Posterior cingulate gyrus (tissue), 11 donors: Measurements from ENCODE around the gene ZNF423.

Source experiments
- DNase-seq, 10 donors: peaks; one replicate each; pipeline versions ENCODE4 v3.0.0 to v3.0.0-alpha.2; 2020 to 2021; ENCODE audit warnings: mixed read lengths in 3 of 10
- intact Hi-C: fragments of 100-400 bp; cut with DNase I; formaldehyde crosslinking; loops from one replicate; pipeline ENCODE4 v1.15.1; 2023

The ZNF423 gene

GRCh38 chr16:49704586-49705155, 151.2 kb downstream of the ZNF423 start:
- intact Hi-C loops: no loop called here

GRCh38 chr16:49703483-49703882, 152.4 kb downstream of the ZNF423 start:
- DNase-seq: no peak
- intact Hi-C loops: no loop called here

More at GRCh38 chr16:49704586-49705155, 151.2 kb downstream of the ZNF423 start:
- DNase-seq: no peak

GRCh38 chr16:49701789-49702494, 154.0 kb downstream of the ZNF423 start:
- DNase-seq: peak in 8 of 10 donors; percentile 31 to 95 (median 72)
- intact Hi-C loops: no loop called here

- DNase-seq: peak in 1 of 10 donors; percentile 23
- intact Hi-C loops: no loop called here
Observed at GRCh38 chr16:49701065-49701685, 154.7 kb downstream of the ZNF423 start.

- DNase-seq: peak in 1 of 10 donors; percentile 45
- intact Hi-C loops: no loop called here
Observed at GRCh38 chr16:49700251-49701064, 155.5 kb downstream of the ZNF423 start.

GRCh38 chr16:49699841-49700175, 156.1 kb downstream of the ZNF423 start:
- intact Hi-C loops: no loop called here
- DNase-seq: peak in 1 of 10 donors; percentile 52

GRCh38 chr16:49698931-49699840, 156.7 kb downstream of the ZNF423 start:
- intact Hi-C loops: no loop called here
- peak in 1 of 10 donors; percentile 39 for DNase-seq

- intact Hi-C loops: no loop called here
- DNase-seq: peak in 1 of 10 donors; percentile 58
Observed at GRCh38 chr16:49698453-49698815, 157.5 kb downstream of the ZNF423 start.

GRCh38 chr16:49697631-49698452, 158.1 kb downstream of the ZNF423 start:
- intact Hi-C loops: no loop called here
- DNase-seq: peak in 1 of 10 donors; percentile 59

- no peak for DNase-seq
- intact Hi-C loops: no loop called here
Observed at GRCh38 chr16:49696414-49697101, 159.4 kb downstream of the ZNF423 start.

GRCh38 chr16:49695782-49696413, 160.0 kb downstream of the ZNF423 start:
- no peak for DNase-seq
- intact Hi-C loops: no loop called here

- no peak for DNase-seq
- intact Hi-C loops: no loop called here
Observed at GRCh38 chr16:49693445-49693844, 162.5 kb downstream of the ZNF423 start.

- DNase-seq: no peak
- intact Hi-C loops: no loop called here
Observed at GRCh38 chr16:49690778-49691177, 165.1 kb downstream of the ZNF423 start.

GRCh38 chr16:49688036-49688697, 167.7 kb downstream of the ZNF423 start:
- DNase-seq: no peak
- intact Hi-C loops: no loop called here

GRCh38 chr16:49687476-49688002, 168.4 kb downstream of the ZNF423 start:
- no peak for DNase-seq
- intact Hi-C loops: no loop called here

- no peak for DNase-seq
- intact Hi-C loops: no loop called here
Observed at GRCh38 chr16:49684696-49685095, 171.2 kb downstream of the ZNF423 start.

GRCh38 chr16:49682577-49683165, 173.2 kb downstream of the ZNF423 start:
- intact Hi-C loops: no loop called here
- DNase-seq: no peak
